IMR-90 (cell line): ENCODE data around the gene ALK. TPM values are rescaled to one million over a fixed set of nuclear protein-coding genes. Genes with fewer than 3 reads are reported as not detected.

Experiments
- ATAC-seq: fragments of 200-7000 bp; cut with Tn5 transposase; 2 replicates; pipeline ENCODE4 v1.9.1; 2020; ENCODE audit warnings: low read depth, mild to moderate bottlenecking, moderate library complexity
- BruUV-seq: library from RNA; stranded (reverse); fragments of 400-500 nt; replicated peaks from 2 replicates; lab custom pipeline; 2021; lab: Mats Ljungman, UMichigan
- CTCF ChIA-PET: fragments of 300-600 bp; formaldehyde crosslinking; extraction: SDS; loops from one replicate; lab custom pipeline; 2021; ENCODE audit warnings: antibody characterized with exemption; lab: Yijun Ruan, JAX
- POLR2A ChIA-PET: fragments of 300-600 bp; sonication (Branson Sonifier 250); formaldehyde crosslinking; loops from one replicate; lab custom pipeline; 2022; ENCODE audit warnings: antibody characterized with exemption; ENCODE audit not compliant: unreplicated experiment; lab: Charles Lee
- DNase-seq: peaks from one replicate; pipeline ENCODE4 v3.0.0; 2013
- H2AFZ ChIP-seq: replicated peaks from 2 replicates; pipeline ENCODE3; 2013; ENCODE audit warnings: low read length, mild to moderate bottlenecking; ENCODE audit not compliant: poor library complexity
- H2AK5ac ChIP-seq: 2 replicates; pipeline ENCODE4 v1.6.1; 2013; ENCODE audit warnings: low read depth, low read length, inconsistent platforms
- H2AK9ac ChIP-seq: replicated peaks from 2 replicates; pipeline ENCODE3; 2013; ENCODE audit warnings: mild to moderate bottlenecking, low read depth, low read length, moderate library complexity; ENCODE audit not compliant: poor library complexity
- H2BK120ac ChIP-seq: 2 replicates; pipeline ENCODE4 v1.6.1; 2013; ENCODE audit warnings: low read depth, low read length, inconsistent platforms
- H2BK15ac ChIP-seq: 3 replicates; pipeline ENCODE4 v1.6.1; 2013; ENCODE audit warnings: low read depth, low read length, inconsistent platforms
- H2BK20ac ChIP-seq: 2 replicates; pipeline ENCODE4 v1.6.1; 2013; ENCODE audit warnings: low read depth, mild to moderate bottlenecking, inconsistent platforms, low read length, moderate library complexity
- H2BK5ac ChIP-seq: 2 replicates; pipeline ENCODE4 v1.6.1; 2013; ENCODE audit warnings: mild to moderate bottlenecking, low read depth, low read length, inconsistent platforms; ENCODE audit not compliant: poor library complexity, severe bottlenecking
- H3K14ac ChIP-seq: replicated peaks from 2 replicates; pipeline ENCODE4 v1.6.1; 2013; ENCODE audit warnings: low read depth, low read length, inconsistent platforms
- H3K18ac ChIP-seq: 2 replicates; pipeline ENCODE4 v1.6.1; 2013; ENCODE audit warnings: low read depth, low read length, control low read depth
- H3K23ac ChIP-seq: 2 replicates; pipeline ENCODE4 v1.6.1; 2013; ENCODE audit warnings: low read depth, low read length, inconsistent platforms
- H3K27ac ChIP-seq: 2 replicates; pipeline ENCODE4 v1.5.1; 2013; ENCODE audit warnings: mild to moderate bottlenecking, control low read depth, low read length; ENCODE audit not compliant: insufficient read depth
- H3K27me3 ChIP-seq: 2 replicates; pipeline ENCODE4 v1.6.1; 2013; ENCODE audit warnings: low read length; ENCODE audit not compliant: control insufficient read depth, insufficient read depth
- H3K36me3 ChIP-seq: 2 replicates; pipeline ENCODE4 v1.6.1; 2013; ENCODE audit warnings: low read length, mixed read lengths; ENCODE audit not compliant: control insufficient read depth, insufficient read depth
- H3K4ac ChIP-seq: 2 replicates; pipeline ENCODE4 v1.6.1; 2013; ENCODE audit warnings: low read depth, low read length, inconsistent platforms
- H3K4me1 ChIP-seq: 2 replicates; pipeline ENCODE4 v1.6.1; 2013; ENCODE audit warnings: low read length, mixed read lengths; ENCODE audit not compliant: control insufficient read depth, insufficient read depth
- H3K4me2 ChIP-seq: 2 replicates; pipeline ENCODE4 v1.6.1; 2013; ENCODE audit warnings: low read depth, mild to moderate bottlenecking, control low read depth, low read length, moderate library complexity
- H3K4me3 ChIP-seq: 2 replicates; pipeline ENCODE4 v1.5.1; 2013; ENCODE audit warnings: low read depth, mild to moderate bottlenecking, control low read depth, low read length, moderate library complexity; ENCODE audit not compliant: insufficient read depth
- H3K56ac ChIP-seq: 2 replicates; pipeline ENCODE4 v1.6.1; 2013; ENCODE audit warnings: low read length, inconsistent platforms; ENCODE audit not compliant: insufficient read depth; ENCODE audit errors: extremely low read depth
- H3K79me1 ChIP-seq, 2 experiments: 2 replicates each; pipeline ENCODE4 v1.6.1; 2013; ENCODE audit warnings: low read length in 2 of 2, inconsistent platforms in 1 of 2, low read depth in 1 of 2
- H3K9ac ChIP-seq: 2 replicates; pipeline ENCODE4 v1.6.1; 2013; ENCODE audit warnings: low read depth, low read length, control low read depth
- H3K9me1 ChIP-seq: 2 replicates; pipeline ENCODE4 v1.6.1; 2013; ENCODE audit warnings: low read length, inconsistent platforms; ENCODE audit not compliant: insufficient read depth
- H3K9me3 ChIP-seq: 2 replicates; pipeline ENCODE4 v1.6.1; 2013; ENCODE audit warnings: low read length; ENCODE audit not compliant: control insufficient read depth, insufficient read depth
- H4K20me1 ChIP-seq: 2 replicates; pipeline ENCODE4 v1.6.1; 2013; ENCODE audit warnings: low read length, inconsistent platforms; ENCODE audit not compliant: insufficient read depth
- H4K5ac ChIP-seq: 2 replicates; pipeline ENCODE4 v1.6.1; 2013; ENCODE audit warnings: mild to moderate bottlenecking, low read depth, low read length, control low read depth
- H4K8ac ChIP-seq, 2 experiments: 2 replicates each; pipeline ENCODE4 v1.6.1; 2013; ENCODE audit warnings: low read depth in 2 of 2, low read length in 2 of 2, control low read depth in 1 of 2, inconsistent platforms in 1 of 2
- H4K91ac ChIP-seq: 2 replicates; pipeline ENCODE4 v1.6.1; 2013; ENCODE audit warnings: low read depth, low read length, inconsistent platforms; ENCODE audit not compliant: insufficient read depth
- CEBPB ChIP-seq: IDR thresholded peaks from 2 replicates; pipeline ENCODE4 v1.6.1; 2012; ENCODE audit warnings: low read depth, low read length, improper control_type of control experiment
- MAZ ChIP-seq: IDR thresholded peaks from 2 replicates; pipeline ENCODE4 v1.6.1; 2012; ENCODE audit warnings: low read depth, mild to moderate bottlenecking, low read length, improper control_type of control experiment, moderate library complexity, borderline replicate concordance
- MXI1 ChIP-seq: IDR thresholded peaks from 2 replicates; pipeline ENCODE4 v1.6.1; 2012; ENCODE audit warnings: low read depth, mild to moderate bottlenecking, low read length, moderate library complexity, borderline replicate concordance
- POLR2A ChIP-seq: IDR thresholded peaks from 2 replicates; pipeline ENCODE4 v1.6.1; 2012; ENCODE audit warnings: mild to moderate bottlenecking, low read depth, low read length
- RFX5 ChIP-seq: IDR thresholded peaks from 2 replicates; pipeline ENCODE4 v1.8.0; 2012; ENCODE audit warnings: low read depth, mild to moderate bottlenecking, low read length, moderate library complexity
- WGBS, 2 experiments: methylation state at CpG; one replicate each; pipeline versions ENCODE4 v1.1.5 to v1.1.7; 2013; ENCODE audit warnings: missing lambda C conversion rate in 2 of 2; ENCODE audit not compliant: insufficient read length in 1 of 2; ENCODE audit errors: extremely low coverage in 2 of 2; 5-methylcytosine and 5-hydroxymethylcytosine counted together
- dilution Hi-C: fragments of 300-500 bp; cut with HindIII; formaldehyde crosslinking; loops from one replicate; pipeline ENCODE4 v1.14.3; 2018; ENCODE audit warnings: low sequenced_read_pairs; ENCODE audit not compliant: unreplicated experiment
- in situ Hi-C: fragments of 300-500 bp; cut with MboI; formaldehyde crosslinking; loops from 3 replicates; pipeline ENCODE4 v1.14.3; 2019; ENCODE audit warnings: low sequenced_read_pairs, inconsistent platforms, mixed read lengths
- intact Hi-C: fragments of 100-400 bp; cut with micrococcal nuclease; formaldehyde crosslinking; loops from 2 replicates; pipeline ENCODE4 v1.10.0; 2022
- polyA plus RNA-seq, 3 experiments: library from polyadenylated mRNA; depleted of rRNA; stranded (reverse); fragments of >200 nt; gene quantifications; 2 replicates each; pipeline ENCODE4 v1.2.3, GENCODE V29; 2012; ENCODE audit warnings: low replicate concordance in 1 of 3
- total RNA-seq: library from RNA; depleted of rRNA; stranded (reverse); fragments of >200 nt; gene quantifications from 2 replicates; pipeline ENCODE4 v1.2.3, GENCODE V29; 2012
- TF ChIP-seq, protein P1 (sequence below): fragments of 150-350 bp; IDR thresholded peaks from 2 replicates; pipeline ENCODE4 v1.6.1; 2017; ENCODE audit warnings: mild to moderate bottlenecking, antibody characterized with exemption, low read length, low read depth
- TF ChIP-seq, protein P2 (sequence below): conservative IDR thresholded peaks from 2 replicates; pipeline ENCODE4 v1.5.1; 2012; ENCODE audit warnings: mild to moderate bottlenecking, low read depth, low read length, improper control_type of control experiment

The ALK gene
- total and polyA plus RNA-seq, 2 of the 4 experiments (the other 2 are of a cell fraction), result not detected

DNA sequence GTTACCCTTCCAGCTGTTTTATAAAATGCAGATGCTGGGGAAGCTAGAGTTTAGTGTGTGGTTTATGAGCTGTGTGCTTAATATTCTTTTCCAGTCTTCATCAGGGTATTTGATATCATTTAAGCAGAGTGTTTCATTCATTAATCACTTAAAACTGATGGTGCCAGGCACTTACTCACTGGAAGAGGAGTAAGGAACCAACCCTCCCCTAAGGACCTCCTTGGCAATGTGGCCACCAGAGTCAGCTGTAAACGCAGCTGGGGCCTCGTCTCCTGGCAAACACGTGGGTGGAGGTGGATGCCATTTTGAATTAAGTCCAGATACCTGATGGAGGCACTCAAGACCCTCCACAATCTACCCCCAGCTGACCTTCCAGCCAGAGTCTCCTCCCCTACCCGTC is 474.5 kb downstream of the ALK start:
- Histone ChIP-seq H3K4me3 (no peak overlapping the region), H3K56ac (no peak overlapping the region), H3K36me3 (no peaks in the 10 kb centered on the region), H3K27me3 (no peaks in the 10 kb centered on the region), H2BK20ac (no peak overlapping the region), H3K4me2 (no peak overlapping the region), H4K5ac (no peak overlapping the region), H3K18ac (no peak overlapping the region), H2AK9ac (no peak overlapping the region), H2BK5ac (no peak overlapping the region), H2AK5ac (no peak overlapping the region), H4K20me1 (no peaks in the 10 kb centered on the region), H2BK15ac (no peak overlapping the region), H2AFZ (no peak overlapping the region), H3K9me3 (no peaks in the 10 kb centered on the region), H3K9me1 (no peaks in the 10 kb centered on the region), H3K23ac (no peak overlapping the region), H3K4me1 (no peaks in the 10 kb centered on the region; the same call in 1 of the 2 replicates), H3K14ac (no peak overlapping the region), H3K79me1 (no peaks in the 10 kb centered on the region), H2BK120ac (no peak overlapping the region), H3K4ac (no peak overlapping the region), H3K9ac (no peak overlapping the region), H3K27ac (no peak overlapping the region), H4K8ac (no peak overlapping the region), H4K91ac (no peak overlapping the region)
- TF ChIP-seq, protein P1, sequence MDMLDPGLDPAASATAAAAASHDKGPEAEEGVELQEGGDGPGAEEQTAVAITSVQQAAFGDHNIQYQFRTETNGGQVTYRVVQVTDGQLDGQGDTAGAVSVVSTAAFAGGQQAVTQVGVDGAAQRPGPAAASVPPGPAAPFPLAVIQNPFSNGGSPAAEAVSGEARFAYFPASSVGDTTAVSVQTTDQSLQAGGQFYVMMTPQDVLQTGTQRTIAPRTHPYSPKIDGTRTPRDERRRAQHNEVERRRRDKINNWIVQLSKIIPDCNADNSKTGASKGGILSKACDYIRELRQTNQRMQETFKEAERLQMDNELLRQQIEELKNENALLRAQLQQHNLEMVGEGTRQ, result no peak
- no peak for TF ChIP-seq RFX5
- no peak for TF ChIP-seq CEBPB
- TF ChIP-seq, protein P2, sequence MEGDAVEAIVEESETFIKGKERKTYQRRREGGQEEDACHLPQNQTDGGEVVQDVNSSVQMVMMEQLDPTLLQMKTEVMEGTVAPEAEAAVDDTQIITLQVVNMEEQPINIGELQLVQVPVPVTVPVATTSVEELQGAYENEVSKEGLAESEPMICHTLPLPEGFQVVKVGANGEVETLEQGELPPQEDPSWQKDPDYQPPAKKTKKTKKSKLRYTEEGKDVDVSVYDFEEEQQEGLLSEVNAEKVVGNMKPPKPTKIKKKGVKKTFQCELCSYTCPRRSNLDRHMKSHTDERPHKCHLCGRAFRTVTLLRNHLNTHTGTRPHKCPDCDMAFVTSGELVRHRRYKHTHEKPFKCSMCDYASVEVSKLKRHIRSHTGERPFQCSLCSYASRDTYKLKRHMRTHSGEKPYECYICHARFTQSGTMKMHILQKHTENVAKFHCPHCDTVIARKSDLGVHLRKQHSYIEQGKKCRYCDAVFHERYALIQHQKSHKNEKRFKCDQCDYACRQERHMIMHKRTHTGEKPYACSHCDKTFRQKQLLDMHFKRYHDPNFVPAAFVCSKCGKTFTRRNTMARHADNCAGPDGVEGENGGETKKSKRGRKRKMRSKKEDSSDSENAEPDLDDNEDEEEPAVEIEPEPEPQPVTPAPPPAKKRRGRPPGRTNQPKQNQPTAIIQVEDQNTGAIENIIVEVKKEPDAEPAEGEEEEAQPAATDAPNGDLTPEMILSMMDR, result no peak
- TF ChIP-seq MXI1, result no peak
- no peak for TF ChIP-seq MAZ
- TF ChIP-seq POLR2A, result no peak
- intact Hi-C loops (no loop called here), in situ Hi-C loops (no loop called here), dilution Hi-C loops (no loop called here)
- CTCF ChIA-PET, result no interaction called here
- ATAC-seq, result no peak
- POLR2A ChIA-PET, result no interaction called here
- no TSS peak for BruUV-seq
- DNase-seq, result no peak
- WGBS, 2 experiments, result no CpG with 5 or more reads among the region's 4 CpGs
